WTC11 (cell line): Measurements from ENCODE around the gene AKAP14.

Experiments used
- ESRRA ChIP-seq: sonication (generic); formaldehyde crosslinking; IDR thresholded peaks from 2 replicates; pipeline ENCODE4 v1.8.1; 2022; ENCODE audit warnings: mild to moderate bottlenecking, missing genetic modification reagents, borderline replicate concordance
- FOXJ3 ChIP-seq: sonication (generic); formaldehyde crosslinking; IDR thresholded peaks from 2 replicates; pipeline ENCODE4 v1.9.0; 2021; ENCODE audit warnings: missing genetic modification reagents, mild to moderate bottlenecking, borderline replicate concordance
- TF ChIP-seq, protein P1 (sequence below): fragments of 200-600 bp; IDR thresholded peaks from 2 replicates; pipeline ENCODE4 v1.8.0; 2022; ENCODE audit warnings: antibody characterized with exemption
- TF ChIP-seq, protein P2 (sequence below): sonication (generic); formaldehyde crosslinking; IDR thresholded peaks from 2 replicates; pipeline ENCODE4 v1.8.1; 2022; ENCODE audit warnings: mild to moderate bottlenecking, moderate library complexity, missing genetic modification reagents
- TF ChIP-seq, protein P3 (sequence below): fragments of 250-450 bp; sonication (Bioruptor Pico); IDR thresholded peaks from 2 replicates; pipeline ENCODE4 v2.1.2; 2022; ENCODE audit warnings: mild to moderate bottlenecking, moderate library complexity
- TF ChIP-seq, protein P4 (sequence below): sonication (generic); formaldehyde crosslinking; IDR thresholded peaks from 2 replicates; pipeline ENCODE4 v1.8.0; 2023; ENCODE audit warnings: mild to moderate bottlenecking, missing genetic modification reagents

DNA sequence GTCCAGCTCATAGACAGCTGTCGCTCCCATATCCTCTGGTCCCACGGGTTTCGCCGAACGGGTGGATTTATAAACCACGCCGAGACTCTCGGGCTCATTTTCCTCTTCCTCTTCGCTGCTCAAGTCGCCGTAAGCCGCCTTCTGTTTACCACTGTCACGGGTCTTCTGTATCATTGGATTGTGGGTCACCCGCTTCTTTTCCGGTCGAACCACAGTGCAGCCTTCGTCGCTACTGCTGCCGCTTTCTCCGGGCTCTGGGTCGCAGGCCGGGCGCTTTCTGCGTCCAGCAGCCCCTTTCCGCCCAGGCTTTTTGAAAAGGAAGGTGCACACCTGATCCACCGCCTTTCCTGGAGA, 24.5 kb upstream of the AKAP14 start:
- TF ChIP-seq, protein P1, sequence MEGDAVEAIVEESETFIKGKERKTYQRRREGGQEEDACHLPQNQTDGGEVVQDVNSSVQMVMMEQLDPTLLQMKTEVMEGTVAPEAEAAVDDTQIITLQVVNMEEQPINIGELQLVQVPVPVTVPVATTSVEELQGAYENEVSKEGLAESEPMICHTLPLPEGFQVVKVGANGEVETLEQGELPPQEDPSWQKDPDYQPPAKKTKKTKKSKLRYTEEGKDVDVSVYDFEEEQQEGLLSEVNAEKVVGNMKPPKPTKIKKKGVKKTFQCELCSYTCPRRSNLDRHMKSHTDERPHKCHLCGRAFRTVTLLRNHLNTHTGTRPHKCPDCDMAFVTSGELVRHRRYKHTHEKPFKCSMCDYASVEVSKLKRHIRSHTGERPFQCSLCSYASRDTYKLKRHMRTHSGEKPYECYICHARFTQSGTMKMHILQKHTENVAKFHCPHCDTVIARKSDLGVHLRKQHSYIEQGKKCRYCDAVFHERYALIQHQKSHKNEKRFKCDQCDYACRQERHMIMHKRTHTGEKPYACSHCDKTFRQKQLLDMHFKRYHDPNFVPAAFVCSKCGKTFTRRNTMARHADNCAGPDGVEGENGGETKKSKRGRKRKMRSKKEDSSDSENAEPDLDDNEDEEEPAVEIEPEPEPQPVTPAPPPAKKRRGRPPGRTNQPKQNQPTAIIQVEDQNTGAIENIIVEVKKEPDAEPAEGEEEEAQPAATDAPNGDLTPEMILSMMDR: no peak
- TF ChIP-seq, protein P2, sequence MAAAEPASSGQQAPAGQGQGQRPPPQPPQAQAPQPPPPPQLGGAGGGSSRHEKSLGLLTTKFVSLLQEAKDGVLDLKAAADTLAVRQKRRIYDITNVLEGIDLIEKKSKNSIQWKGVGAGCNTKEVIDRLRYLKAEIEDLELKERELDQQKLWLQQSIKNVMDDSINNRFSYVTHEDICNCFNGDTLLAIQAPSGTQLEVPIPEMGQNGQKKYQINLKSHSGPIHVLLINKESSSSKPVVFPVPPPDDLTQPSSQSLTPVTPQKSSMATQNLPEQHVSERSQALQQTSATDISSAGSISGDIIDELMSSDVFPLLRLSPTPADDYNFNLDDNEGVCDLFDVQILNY (CRISPR knock-in tag): no peak
- TF ChIP-seq, protein P3, sequence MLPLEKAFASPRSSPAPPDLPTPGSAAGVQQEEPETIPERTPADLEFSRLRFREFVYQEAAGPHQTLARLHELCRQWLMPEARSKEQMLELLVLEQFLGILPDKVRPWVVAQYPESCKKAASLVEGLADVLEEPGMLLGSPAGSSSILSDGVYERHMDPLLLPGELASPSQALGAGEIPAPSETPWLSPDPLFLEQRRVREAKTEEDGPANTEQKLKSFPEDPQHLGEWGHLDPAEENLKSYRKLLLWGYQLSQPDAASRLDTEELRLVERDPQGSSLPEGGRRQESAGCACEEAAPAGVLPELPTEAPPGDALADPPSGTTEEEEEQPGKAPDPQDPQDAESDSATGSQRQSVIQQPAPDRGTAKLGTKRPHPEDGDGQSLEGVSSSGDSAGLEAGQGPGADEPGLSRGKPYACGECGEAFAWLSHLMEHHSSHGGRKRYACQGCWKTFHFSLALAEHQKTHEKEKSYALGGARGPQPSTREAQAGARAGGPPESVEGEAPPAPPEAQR (CRISPR knock-in tag): no peak
- no peak for TF ChIP-seq FOXJ3 (CRISPR knock-in tag)
- TF ChIP-seq ESRRA (CRISPR knock-in tag): no peak
- TF ChIP-seq, protein P4, sequence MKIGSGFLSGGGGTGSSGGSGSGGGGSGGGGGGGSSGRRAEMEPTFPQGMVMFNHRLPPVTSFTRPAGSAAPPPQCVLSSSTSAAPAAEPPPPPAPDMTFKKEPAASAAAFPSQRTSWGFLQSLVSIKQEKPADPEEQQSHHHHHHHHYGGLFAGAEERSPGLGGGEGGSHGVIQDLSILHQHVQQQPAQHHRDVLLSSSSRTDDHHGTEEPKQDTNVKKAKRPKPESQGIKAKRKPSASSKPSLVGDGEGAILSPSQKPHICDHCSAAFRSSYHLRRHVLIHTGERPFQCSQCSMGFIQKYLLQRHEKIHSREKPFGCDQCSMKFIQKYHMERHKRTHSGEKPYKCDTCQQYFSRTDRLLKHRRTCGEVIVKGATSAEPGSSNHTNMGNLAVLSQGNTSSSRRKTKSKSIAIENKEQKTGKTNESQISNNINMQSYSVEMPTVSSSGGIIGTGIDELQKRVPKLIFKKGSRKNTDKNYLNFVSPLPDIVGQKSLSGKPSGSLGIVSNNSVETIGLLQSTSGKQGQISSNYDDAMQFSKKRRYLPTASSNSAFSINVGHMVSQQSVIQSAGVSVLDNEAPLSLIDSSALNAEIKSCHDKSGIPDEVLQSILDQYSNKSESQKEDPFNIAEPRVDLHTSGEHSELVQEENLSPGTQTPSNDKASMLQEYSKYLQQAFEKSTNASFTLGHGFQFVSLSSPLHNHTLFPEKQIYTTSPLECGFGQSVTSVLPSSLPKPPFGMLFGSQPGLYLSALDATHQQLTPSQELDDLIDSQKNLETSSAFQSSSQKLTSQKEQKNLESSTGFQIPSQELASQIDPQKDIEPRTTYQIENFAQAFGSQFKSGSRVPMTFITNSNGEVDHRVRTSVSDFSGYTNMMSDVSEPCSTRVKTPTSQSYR (CRISPR knock-in tag): no peak
